MCF 10A (cell line): ENCODE results near the gene GRK7. TPM values are rescaled to one million over a fixed set of nuclear protein-coding genes. Genes with fewer than 3 reads are reported as not detected.

Source experiments
- BruUV-seq: library from RNA; stranded (reverse); fragments of 400-500 nt; replicated peaks from 2 replicates; lab custom pipeline; 2021; lab: Mats Ljungman, UMichigan
- CTCF ChIA-PET: fragments of 300-600 bp; sonication (Branson Sonifier 250); formaldehyde crosslinking; extraction: SDS; loops from one replicate; lab custom pipeline; 2021; ENCODE audit warnings: antibody characterized with exemption, inconsistent platforms; lab: Yijun Ruan, JAX
- POLR2A ChIA-PET: fragments of 300-600, 350-650 bp; sonication (Branson Sonifier 250); formaldehyde crosslinking; extraction: SDS; loops from one replicate; lab custom pipeline; 2020; ENCODE audit warnings: antibody characterized with exemption, inconsistent platforms; lab: Yijun Ruan, JAX
- DNase-seq: peaks from one replicate; pipeline ENCODE4 v3.0.0-alpha.2; 2018; ENCODE audit not compliant: unreplicated experiment
- H3K27ac Mint-ChIP-seq: one replicate; pipeline ENCODE4 v1.8.0; 2022; ENCODE audit warnings: mild to moderate bottlenecking, low read depth, mixed read lengths; ENCODE audit not compliant: unreplicated experiment
- H3K27me3 Mint-ChIP-seq: one replicate; pipeline ENCODE4 v1.8.0; 2022; ENCODE audit warnings: mixed read lengths; ENCODE audit not compliant: insufficient read depth, unreplicated experiment
- H3K36me3 Mint-ChIP-seq: one replicate; pipeline ENCODE4 v1.8.0; 2022; ENCODE audit warnings: mild to moderate bottlenecking, moderate library complexity, mixed read lengths; ENCODE audit not compliant: insufficient read depth, unreplicated experiment
- H3K4me1 Mint-ChIP-seq: one replicate; pipeline ENCODE4 v1.8.0; 2022; ENCODE audit warnings: mixed read lengths; ENCODE audit not compliant: insufficient read depth, unreplicated experiment
- H3K4me3 Mint-ChIP-seq: one replicate; pipeline ENCODE4 v1.8.0; 2022; ENCODE audit warnings: mild to moderate bottlenecking, moderate library complexity, mixed read lengths; ENCODE audit not compliant: unreplicated experiment
- H3K9me3 Mint-ChIP-seq: one replicate; pipeline ENCODE4 v1.8.0; 2022; ENCODE audit warnings: mixed read lengths; ENCODE audit not compliant: unreplicated experiment
- intact Hi-C: fragments of 100-400 bp; cut with micrococcal nuclease; formaldehyde crosslinking; loops from 2 replicates; pipeline ENCODE4 v1.14.1; 2022
- total RNA-seq: library from RNA; stranded (reverse); gene quantifications from 2 replicates; pipeline ENCODE4 v1.2.3, GENCODE V29; 2022
- TF ChIP-seq, protein P1 (sequence below): fragments of 200-600 bp; IDR thresholded peaks from one replicate; pipeline ENCODE4 v1.8.0; 2022; ENCODE audit warnings: antibody characterized with exemption, mild to moderate bottlenecking; ENCODE audit not compliant: unreplicated experiment

Gene GRK7
- total RNA-seq, 1 experiment from 2014 or later = not detected

DNA sequence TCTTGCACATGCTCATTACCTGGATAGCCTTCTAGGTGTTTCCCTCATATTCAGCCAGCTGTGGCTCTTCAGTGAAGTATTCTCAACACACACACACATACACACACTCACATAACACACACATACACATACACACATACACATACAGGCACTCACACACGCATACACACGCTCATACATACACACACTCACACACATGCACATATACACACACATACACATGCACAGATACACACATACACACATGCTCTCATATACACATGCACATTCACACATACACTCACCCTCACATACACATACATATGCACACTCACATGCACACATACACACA lies 41.2 kb downstream of the GRK7 start:
- Mint-ChIP-seq H3K9me3 (no peaks in the 10 kb centered on the region), H3K27ac (no peak overlapping the region), H3K4me3 (no peak overlapping the region), H3K36me3 (no peaks in the 10 kb centered on the region), H3K4me1 (no peaks in the 10 kb centered on the region), H3K27me3 (no peaks in the 10 kb centered on the region)
- ChIA-PET POLR2A (interaction anchor here (1.0 kb wide), 1 partner anchor 21 kb away, joined by 3 read pairs; no protein-coding TSS in a partner anchor), CTCF (interaction anchor here (0.6 kb wide), 1 partner anchor 475 kb away, joined by 4 read pairs; no protein-coding TSS in a partner anchor)
- no peak for DNase-seq
- TF ChIP-seq, protein P1, sequence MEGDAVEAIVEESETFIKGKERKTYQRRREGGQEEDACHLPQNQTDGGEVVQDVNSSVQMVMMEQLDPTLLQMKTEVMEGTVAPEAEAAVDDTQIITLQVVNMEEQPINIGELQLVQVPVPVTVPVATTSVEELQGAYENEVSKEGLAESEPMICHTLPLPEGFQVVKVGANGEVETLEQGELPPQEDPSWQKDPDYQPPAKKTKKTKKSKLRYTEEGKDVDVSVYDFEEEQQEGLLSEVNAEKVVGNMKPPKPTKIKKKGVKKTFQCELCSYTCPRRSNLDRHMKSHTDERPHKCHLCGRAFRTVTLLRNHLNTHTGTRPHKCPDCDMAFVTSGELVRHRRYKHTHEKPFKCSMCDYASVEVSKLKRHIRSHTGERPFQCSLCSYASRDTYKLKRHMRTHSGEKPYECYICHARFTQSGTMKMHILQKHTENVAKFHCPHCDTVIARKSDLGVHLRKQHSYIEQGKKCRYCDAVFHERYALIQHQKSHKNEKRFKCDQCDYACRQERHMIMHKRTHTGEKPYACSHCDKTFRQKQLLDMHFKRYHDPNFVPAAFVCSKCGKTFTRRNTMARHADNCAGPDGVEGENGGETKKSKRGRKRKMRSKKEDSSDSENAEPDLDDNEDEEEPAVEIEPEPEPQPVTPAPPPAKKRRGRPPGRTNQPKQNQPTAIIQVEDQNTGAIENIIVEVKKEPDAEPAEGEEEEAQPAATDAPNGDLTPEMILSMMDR = no peak
- no TSS peak for BruUV-seq
- intact Hi-C loops = no loop called here

DNA sequence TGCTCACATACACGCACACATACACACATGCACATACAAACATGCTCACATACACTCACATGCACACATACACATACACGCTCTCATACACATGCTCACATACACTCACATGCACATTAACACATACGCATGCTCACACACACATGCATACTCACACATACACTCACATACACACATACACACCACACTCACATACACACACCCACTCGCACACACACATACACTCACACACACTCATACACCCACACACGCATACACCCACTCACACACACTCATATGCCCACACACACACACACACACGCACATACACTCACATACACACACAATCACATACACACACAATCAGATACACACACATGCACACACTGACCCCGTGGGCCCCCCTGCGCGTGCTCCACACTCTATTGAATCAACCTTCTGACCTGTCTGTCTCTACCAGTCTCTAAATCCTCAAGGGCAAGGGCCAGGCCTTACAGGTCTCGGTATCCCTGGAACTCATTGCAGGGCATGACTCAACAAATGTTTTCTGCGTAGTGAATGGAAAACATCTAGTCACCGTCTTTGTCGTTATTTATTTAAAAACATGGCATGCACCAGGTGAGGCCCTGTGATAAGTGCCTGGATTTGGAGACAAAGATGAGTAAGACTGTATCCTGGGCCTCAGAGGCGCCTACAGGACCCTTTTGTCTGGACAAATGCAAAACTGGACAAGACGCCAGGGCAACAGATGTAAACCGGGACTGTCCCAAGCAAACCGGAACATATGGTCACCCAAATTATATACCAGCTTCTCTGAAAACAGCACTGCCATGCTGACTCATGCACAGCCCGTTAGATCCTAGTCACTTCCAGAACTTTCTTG lies 41.8 kb downstream of the GRK7 start:
- intact Hi-C loops = no loop called here
- Mint-ChIP-seq H3K27ac (no peak overlapping the region), H3K4me3 (no peak overlapping the region), H3K27me3 (no peaks in the 10 kb centered on the region), H3K36me3 (no peaks in the 10 kb centered on the region), H3K9me3 (no peaks in the 10 kb centered on the region), H3K4me1 (no peaks in the 10 kb centered on the region)
- no TSS peak for BruUV-seq
- TF ChIP-seq, protein P1 = no peak
- DNase-seq = no peak
- ChIA-PET CTCF (no interaction called here), POLR2A (interaction anchor here (0.6 to 1.5 kb wide), 3 partner anchors 19 to 70 kb away, joined by 3 read pairs; no protein-coding TSS in a partner anchor)

DNA sequence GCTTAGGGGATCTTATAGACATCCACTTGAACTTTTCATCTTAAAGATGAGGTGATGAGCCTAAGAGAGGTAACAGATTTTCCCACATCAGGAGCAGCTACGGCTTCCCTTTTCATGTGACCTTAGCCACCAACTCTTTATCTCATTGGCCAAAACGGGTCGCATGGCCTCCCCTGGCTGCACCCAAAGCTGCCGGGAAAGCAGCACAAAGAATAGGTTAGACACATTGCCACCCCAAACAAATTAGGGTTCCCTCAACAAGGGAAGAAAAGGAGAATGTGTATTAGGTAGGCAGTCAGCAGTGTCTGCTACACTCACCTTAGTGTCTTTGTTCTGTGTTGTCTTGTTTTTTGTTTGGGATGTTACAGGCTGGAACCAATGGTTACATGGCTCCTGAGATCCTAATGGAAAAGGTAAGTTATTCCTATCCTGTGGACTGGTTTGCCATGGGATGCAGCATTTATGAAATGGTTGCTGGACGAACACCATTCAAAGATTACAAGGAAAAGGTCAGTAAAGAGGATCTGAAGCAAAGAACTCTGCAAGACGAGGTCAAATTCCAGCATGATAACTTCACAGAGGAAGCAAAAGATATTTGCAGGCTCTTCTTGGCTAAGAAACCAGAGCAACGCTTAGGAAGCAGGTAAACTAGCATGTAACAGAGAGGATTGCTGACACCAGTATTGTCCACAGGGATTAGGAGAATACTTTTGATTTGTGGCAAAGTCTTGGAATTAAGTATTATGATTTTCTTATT lies 44.2 kb downstream of the GRK7 start:
- H3K9me3 Mint-ChIP-seq = no peaks in the 10 kb centered on the region
- H3K4me1 Mint-ChIP-seq = no peaks in the 10 kb centered on the region
- H3K27me3 Mint-ChIP-seq = no peaks in the 10 kb centered on the region
- no peak overlapping the region for H3K4me3 Mint-ChIP-seq
- no peaks in the 10 kb centered on the region for H3K36me3 Mint-ChIP-seq
- TF ChIP-seq, protein P1 = no peak
- ChIA-PET CTCF (interaction anchor here (1.0 kb wide), 1 partner anchor 162 kb away, joined by 3 read pairs; no protein-coding TSS in a partner anchor), POLR2A (no interaction called here)
- no TSS peak for BruUV-seq
- H3K27ac Mint-ChIP-seq = no peak overlapping the region
- intact Hi-C loops = no loop called here
- no peak for DNase-seq

DNA sequence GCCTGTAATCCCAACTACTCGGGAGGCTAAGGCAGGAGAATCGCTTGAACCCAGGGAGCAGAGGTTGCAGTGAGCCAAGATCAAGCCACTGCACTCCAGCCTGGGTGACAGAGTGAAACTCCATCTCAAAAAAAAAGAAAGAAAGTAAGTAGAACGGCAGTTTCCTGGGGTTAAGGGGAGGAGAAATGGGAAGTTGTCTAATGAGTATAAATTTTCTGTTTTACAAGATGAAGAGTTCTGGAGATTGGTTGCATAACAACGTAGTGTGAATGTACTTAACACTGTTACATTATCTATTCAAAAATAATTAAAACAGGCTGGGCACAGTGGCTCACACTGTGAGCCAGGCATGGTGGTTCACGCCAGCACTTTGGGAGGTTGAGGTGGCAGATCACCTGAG lies 45.4 kb downstream of the GRK7 start:
- no peak overlapping the region for H3K4me3 Mint-ChIP-seq
- no peaks in the 10 kb centered on the region for H3K27me3 Mint-ChIP-seq
- no peaks in the 10 kb centered on the region for H3K9me3 Mint-ChIP-seq
- H3K4me1 Mint-ChIP-seq = no peaks in the 10 kb centered on the region
- H3K36me3 Mint-ChIP-seq = no peaks in the 10 kb centered on the region
- DNase-seq = no peak
- intact Hi-C loops = no loop called here
- TF ChIP-seq, protein P1 = no peak
- BruUV-seq = no TSS peak
- no peak overlapping the region for H3K27ac Mint-ChIP-seq
- CTCF ChIA-PET = no interaction called here
- POLR2A ChIA-PET = interaction anchor here (0.6 kb wide), 2 partner anchors 17 to 36 kb away, joined by 3 to 4 read pairs; no protein-coding TSS in a partner anchor
